GM12878 (cell line): Measurements from ENCODE around the gene ZBTB39. TPM values are rescaled to one million over a fixed set of nuclear protein-coding genes. Genes with fewer than 3 reads are reported as not detected.

Experiments used
- BRCA1 ChIP-seq: IDR thresholded peaks from 2 replicates; pipeline ENCODE4 v1.6.1; 2011; ENCODE audit warnings: low read depth, low read length, improper control_type of control experiment
- EP300 ChIP-seq, 2 experiments: fragments of 150-350 bp in 1 of 2; IDR thresholded peaks; 2 replicates each; pipeline ENCODE4 v1.6.1; 2011 to 2012; ENCODE audit warnings: low read depth in 2 of 2, low read length in 2 of 2, borderline replicate concordance in 1 of 2, improper control_type of control experiment in 1 of 2, inconsistent platforms in 1 of 2; ENCODE audit not compliant: control insufficient read depth in 1 of 2
- JUNB ChIP-seq: IDR thresholded peaks from 2 replicates; pipeline ENCODE4 v1.6.1; 2016; ENCODE audit warnings: antibody characterized with exemption, mild to moderate bottlenecking
- MEF2A ChIP-seq: IDR thresholded peaks from 2 replicates; pipeline ENCODE4 v1.6.1; 2011; ENCODE audit warnings: low read depth, mild to moderate bottlenecking, low read length, moderate library complexity; ENCODE audit not compliant: insufficient read depth
- MLLT1 ChIP-seq: fragments of 450-650 bp; IDR thresholded peaks from 2 replicates; pipeline ENCODE4 v1.6.1; 2016; ENCODE audit warnings: mild to moderate bottlenecking
- NFYB ChIP-seq: IDR thresholded peaks from 2 replicates; pipeline ENCODE4 v1.6.1; 2011; ENCODE audit warnings: low read depth, mild to moderate bottlenecking, low read length, improper control_type of control experiment, moderate library complexity; ENCODE audit not compliant: insufficient read depth
- PAX5 ChIP-seq: IDR thresholded peaks from 2 replicates; pipeline ENCODE4 v1.6.1; 2011; ENCODE audit warnings: low read depth, low read length, borderline replicate concordance
- PKNOX1 ChIP-seq: fragments of 450-650 bp; IDR thresholded peaks from 2 replicates; pipeline ENCODE4 v1.6.1; 2016; ENCODE audit warnings: mild to moderate bottlenecking
- PML ChIP-seq: IDR thresholded peaks from 2 replicates; pipeline ENCODE4 v1.6.1; 2012; ENCODE audit warnings: low read length, inconsistent platforms
- RAD21 ChIP-seq: IDR thresholded peaks from 2 replicates; pipeline ENCODE4 v1.6.1; 2011; ENCODE audit warnings: mild to moderate bottlenecking, low read depth, low read length, moderate library complexity; ENCODE audit not compliant: insufficient read depth
- SIN3A ChIP-seq: IDR thresholded peaks from 2 replicates; pipeline ENCODE4 v1.6.1; 2012; ENCODE audit warnings: low read depth, low read length, improper control_type of control experiment
- SREBF1 ChIP-seq: IDR thresholded peaks from 2 replicates; pipeline ENCODE4 v1.6.1; 2012; ENCODE audit warnings: mild to moderate bottlenecking, low read length
- SRF ChIP-seq, 2 experiments: IDR thresholded peaks; 2 replicates each; pipeline ENCODE4 v1.6.1; 2011; ENCODE audit warnings: low read depth in 2 of 2, low read length in 2 of 2, mild to moderate bottlenecking in 1 of 2, moderate library complexity in 1 of 2
- STAT3 ChIP-seq: IDR thresholded peaks from 2 replicates; pipeline ENCODE4 v1.6.1; 2011; ENCODE audit warnings: low read depth, low read length, improper control_type of control experiment
- TCF12 ChIP-seq: IDR thresholded peaks from 2 replicates; pipeline ENCODE4 v1.6.1; 2011; ENCODE audit warnings: low read depth, mild to moderate bottlenecking, low read length
- USF1 ChIP-seq: IDR thresholded peaks from 2 replicates; pipeline ENCODE4 v1.6.1; 2011; ENCODE audit warnings: borderline replicate concordance, low read depth, mild to moderate bottlenecking, moderate library complexity, mixed read lengths, low read length; ENCODE audit not compliant: insufficient read depth; ENCODE audit errors: extremely low read length
- WRNIP1 ChIP-seq: IDR thresholded peaks from 2 replicates; pipeline ENCODE4 v1.6.1; 2011; ENCODE audit warnings: low read depth, low read length, improper control_type of control experiment, borderline replicate concordance
- YBX1 ChIP-seq: fragments of 450-650 bp; IDR thresholded peaks from 2 replicates; pipeline ENCODE4 v1.6.1; 2016; ENCODE audit warnings: antibody characterized with exemption
- ZBTB4 ChIP-seq: fragments of 450-650 bp; formaldehyde crosslinking; IDR thresholded peaks from 2 replicates; pipeline ENCODE4 v1.4.0; 2022; ENCODE audit warnings: mild to moderate bottlenecking, moderate library complexity
- polyA plus RNA-seq, 11 experiments: library from polyadenylated mRNA; depleted of rRNA in 4 of 11; unstranded in 6 of 11; stranded (reverse) in 5 of 11; fragments of >200 nt; fragmentation: Nextera tagmentation in 4 of 11; fragmentation: Illumina TruSeq in 1 of 11; extraction: Ambion mirVana in 4 of 11; extraction: Trizol in 1 of 11; gene quantifications; 1 replicate in 1 of 11; 2 replicates in 10 of 11; pipeline versions ENCODE4 v1.2.1 to v1.2.3, GENCODE V29; 2011 to 2016; ENCODE audit warnings: inconsistent platforms in 2 of 11, missing spikeins in 2 of 11, low read depth in 1 of 11
- total RNA-seq, 4 experiments: library from RNA; depleted of rRNA in 3 of 4; stranded (reverse); fragments of >200 nt in 3 of 4; fragmentation: Illumina TruSeq in 1 of 4; extraction: Trizol in 1 of 4; gene quantifications; 2 replicates each; pipeline versions ENCODE4 v1.2.1 to v1.2.3, GENCODE V29; 2013 to 2021
- TF ChIP-seq, protein P1 (sequence below): fragments of 150-350 bp; IDR thresholded peaks from 2 replicates; pipeline ENCODE4 v1.6.1; 2014; ENCODE audit warnings: mild to moderate bottlenecking, low read depth, low read length

The ZBTB39 gene
- total and polyA plus RNA-seq, 10 of the 15 experiments (the other 5 are each of a cell fraction or from before 2014, with no cell fraction given), result 0.88 to 6.8 (median 4.4) TPM

DNA sequence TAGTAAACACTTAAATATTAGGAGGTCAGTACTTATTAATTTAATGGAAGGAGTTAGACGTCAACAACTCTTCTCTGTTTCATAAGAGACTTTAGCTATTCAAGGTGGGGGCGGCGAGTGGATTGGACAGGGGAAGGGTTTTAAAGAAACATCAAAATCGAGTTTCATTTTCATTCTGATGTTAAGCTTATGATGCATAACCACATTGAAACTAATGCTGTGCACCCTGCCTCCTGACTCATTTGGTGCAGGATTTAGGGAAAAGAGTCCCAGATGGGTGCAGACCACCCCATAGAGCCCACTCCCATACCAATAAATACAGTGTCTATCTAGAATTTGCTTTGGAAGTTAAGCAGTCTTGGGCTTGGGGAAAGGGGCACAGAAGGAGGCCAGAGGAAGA lies 7.4 kb downstream of the ZBTB39 start (continued):
- TF ChIP-seq PKNOX1 (peak; percentile 17; the same call in 1 of the 2 replicates), STAT3 (no peak), NFYB (no peak), PAX5 (peak; percentile 60; the same call in 1 of the 2 replicates), SIN3A (no peak), ZBTB4 (no peak), PML (no peak), BRCA1 (no peak), YBX1 (no peak), SREBF1 (no peak), WRNIP1 (no peak), TCF12 (no peak), MEF2A (no peak), SRF (IDR thresholded peaks at IDR 0.05; ENCODE audit: low read depth in 2 of 2, low read length in 2 of 2) (no peak), JUNB (peak; percentile 85), EP300 (IDR thresholded peaks at IDR 0.05; ENCODE audit: borderline replicate concordance in 1 of 2, control insufficient read depth in 1 of 2, low read depth in 2 of 2, low read length in 2 of 2) (peak in 1 of 2 experiments; percentile 59; a peak in 2 of 4 replicates), MLLT1 (0 out of 2 replicates have a peak, but pooled peaks have one; percentile 29), USF1 (no peak), RAD21 (no peak)
- TF ChIP-seq, protein P1, sequence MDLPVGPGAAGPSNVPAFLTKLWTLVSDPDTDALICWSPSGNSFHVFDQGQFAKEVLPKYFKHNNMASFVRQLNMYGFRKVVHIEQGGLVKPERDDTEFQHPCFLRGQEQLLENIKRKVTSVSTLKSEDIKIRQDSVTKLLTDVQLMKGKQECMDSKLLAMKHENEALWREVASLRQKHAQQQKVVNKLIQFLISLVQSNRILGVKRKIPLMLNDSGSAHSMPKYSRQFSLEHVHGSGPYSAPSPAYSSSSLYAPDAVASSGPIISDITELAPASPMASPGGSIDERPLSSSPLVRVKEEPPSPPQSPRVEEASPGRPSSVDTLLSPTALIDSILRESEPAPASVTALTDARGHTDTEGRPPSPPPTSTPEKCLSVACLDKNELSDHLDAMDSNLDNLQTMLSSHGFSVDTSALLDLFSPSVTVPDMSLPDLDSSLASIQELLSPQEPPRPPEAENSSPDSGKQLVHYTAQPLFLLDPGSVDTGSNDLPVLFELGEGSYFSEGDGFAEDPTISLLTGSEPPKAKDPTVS, result no peak
